Mucosa of rectum (tissue), 2 donors: ENCODE measurements around the gene TRAPPC4.

Source experiments
- H3K27ac ChIP-seq, 2 donors: one replicate each; pipeline ENCODE4 v1.7.0; 2013; ENCODE audit warnings: inconsistent platforms in 2 of 2, low read depth in 2 of 2, low read length in 2 of 2
- H3K27me3 ChIP-seq, 2 donors: one replicate each; pipeline ENCODE4 v1.7.0; 2013; ENCODE audit warnings: low read length in 2 of 2; ENCODE audit not compliant: control insufficient read depth in 2 of 2, insufficient read depth in 2 of 2
- H3K36me3 ChIP-seq, 2 donors: one replicate each; pipeline ENCODE4 v1.7.0; 2013; ENCODE audit warnings: low read length in 2 of 2; ENCODE audit not compliant: control insufficient read depth in 2 of 2, insufficient read depth in 2 of 2
- H3K4me1 ChIP-seq, 2 donors: one replicate each; pipeline ENCODE4 v1.7.0; 2013; ENCODE audit warnings: low read length in 2 of 2, mild to moderate bottlenecking in 1 of 2; ENCODE audit not compliant: control insufficient read depth in 2 of 2, insufficient read depth in 2 of 2
- H3K4me3 ChIP-seq, 2 donors: one replicate each; pipeline ENCODE4 v1.7.0; 2013; ENCODE audit warnings: low read length in 2 of 2
- H3K9ac ChIP-seq, 2 donors: one replicate each; pipeline ENCODE4 v1.7.0; 2013; ENCODE audit warnings: low read length in 2 of 2, low read depth in 1 of 2, mild to moderate bottlenecking in 1 of 2
- H3K9me3 ChIP-seq, 2 donors: one replicate each; pipeline ENCODE4 v1.7.0; 2013; ENCODE audit warnings: low read length in 2 of 2; ENCODE audit not compliant: control insufficient read depth in 2 of 2
- donor health status: healthy.
- donor health status: Normal muscosa, but diverticular disease.

The TRAPPC4 gene

GRCh38 chr11:119047205-119047604, 28.6 kb downstream of the TRAPPC4 start:
- H3K9me3 ChIP-seq, result no peaks in the 10 kb centered on the region
- H3K36me3 ChIP-seq, result peaks cover 57 to 62% of the 10 kb centered on the region in 2 donors
- no peaks in the 10 kb centered on the region for H3K4me1 ChIP-seq
- H3K27ac ChIP-seq, result no peak overlapping the region
- H3K27me3 ChIP-seq, result no peaks in the 10 kb centered on the region
- H3K4me3 ChIP-seq, result no peak overlapping the region
- H3K9ac ChIP-seq, result no peak overlapping the region

GRCh38 chr11:119048644-119049043, 30.1 kb downstream of the TRAPPC4 start:
- H3K9ac ChIP-seq, result no peak overlapping the region
- no peak overlapping the region for H3K4me3 ChIP-seq
- H3K36me3 ChIP-seq, result peaks cover 72 to 73% of the 10 kb centered on the region in 2 donors
- H3K27ac ChIP-seq, result no peak overlapping the region
- no peaks in the 10 kb centered on the region for H3K9me3 ChIP-seq
- H3K4me1 ChIP-seq, result no peaks in the 10 kb centered on the region
- no peaks in the 10 kb centered on the region for H3K27me3 ChIP-seq

GRCh38 chr11:119049081-119049480, 30.5 kb downstream of the TRAPPC4 start:
- H3K36me3 ChIP-seq, result peaks cover 76 to 77% of the 10 kb centered on the region in 2 donors
- no peaks in the 10 kb centered on the region for H3K27me3 ChIP-seq
- H3K4me1 ChIP-seq, result no peaks in the 10 kb centered on the region
- no peak overlapping the region for H3K4me3 ChIP-seq
- H3K9me3 ChIP-seq, result no peaks in the 10 kb centered on the region
- no peak overlapping the region for H3K9ac ChIP-seq
- no peak overlapping the region for H3K27ac ChIP-seq

- H3K27me3 ChIP-seq, result no peaks in the 10 kb centered on the region
- H3K9ac ChIP-seq, result no peak overlapping the region
- peaks cover 67 to 79% of the 10 kb centered on the region in 2 donors for H3K36me3 ChIP-seq
- no peak overlapping the region for H3K27ac ChIP-seq
- H3K4me3 ChIP-seq, result no peak overlapping the region
- H3K9me3 ChIP-seq, result no peaks in the 10 kb centered on the region
- peaks cover 9 to 10% of the 10 kb centered on the region in 2 donors for H3K4me1 ChIP-seq
Observed at GRCh38 chr11:119051440-119052162, 33.0 kb downstream of the TRAPPC4 start.

- Histone ChIP-seq H3K27me3 (no peaks in the 10 kb centered on the region), H3K27ac (no peak overlapping the region), H3K36me3 (peaks cover 64 to 74% of the 10 kb centered on the region in 2 donors), H3K4me1 (peaks cover 9 to 10% of the 10 kb centered on the region in 2 donors), H3K9me3 (no peaks in the 10 kb centered on the region), H3K9ac (no peak overlapping the region), H3K4me3 (no peak overlapping the region)
Observed at GRCh38 chr11:119052163-119052814, 33.7 kb downstream of the TRAPPC4 start.

GRCh38 chr11:119054418-119054817, 35.9 kb downstream of the TRAPPC4 start:
- H3K9me3 ChIP-seq, result no peaks in the 10 kb centered on the region
- H3K27me3 ChIP-seq, result no peaks in the 10 kb centered on the region
- no peak overlapping the region for H3K27ac ChIP-seq
- H3K4me3 ChIP-seq, result no peak overlapping the region
- peaks cover 44 to 52% of the 10 kb centered on the region in 2 donors for H3K36me3 ChIP-seq
- no peak overlapping the region for H3K9ac ChIP-seq
- H3K4me1 ChIP-seq, result peaks cover 13 to 20% of the 10 kb centered on the region in 2 donors

GRCh38 chr11:119055901-119056300, 37.3 kb downstream of the TRAPPC4 start:
- Histone ChIP-seq H3K9me3 (no peaks in the 10 kb centered on the region), H3K9ac (peak overlapping the region; percentile 75 to 88), H3K4me1 (peaks cover 13 to 20% of the 10 kb centered on the region in 2 donors), H3K4me3 (peak overlapping the region; percentile 81 to 86), H3K27ac (peak overlapping the region in 1 of 2 donors; percentile 83), H3K36me3 (peaks cover 37 to 40% of the 10 kb centered on the region in 2 donors), H3K27me3 (no peaks in the 10 kb centered on the region)

- Histone ChIP-seq H3K4me1 (peaks cover 13 to 20% of the 10 kb centered on the region in 2 donors), H3K36me3 (peaks cover 31 to 34% of the 10 kb centered on the region in 2 donors), H3K4me3 (peak overlapping the region; percentile 81 to 86), H3K27me3 (no peaks in the 10 kb centered on the region), H3K9ac (peak overlapping the region; percentile 75 to 88), H3K27ac (peak overlapping the region; percentile 83 to 87), H3K9me3 (no peaks in the 10 kb centered on the region)
Observed at GRCh38 chr11:119056421-119056999, 37.9 kb downstream of the TRAPPC4 start.

GRCh38 chr11:119057000-119057769, 38.6 kb downstream of the TRAPPC4 start, which contains the start of gene HYOU1:
TSS of gene HYOU1 (minus strand) at chr11:119057205. CDS start at chr11:119056160, 1,045 bp downstream.
- Histone ChIP-seq H3K27ac (peak within 1 kb of the TSS; percentile 83 to 87), H3K9ac (peak within 1 kb of the TSS; percentile 77 to 88), H3K9me3 (no peaks in the 10 kb centered on the region), H3K27me3 (no peaks in the 10 kb centered on the region), H3K36me3 (peaks cover 24 to 27% of the 10 kb centered on the region in 2 donors), H3K4me3 (peak within 1 kb of the TSS; percentile 86 to 89), H3K4me1 (peaks cover 13 to 20% of the 10 kb centered on the region in 2 donors)
